ENCODE data around the gene HGFAC. TPM values are rescaled to one million over a fixed set of nuclear protein-coding genes. Genes with fewer than 3 reads are reported as not detected.

Gene HGFAC
- polyA plus RNA-seq, 1 donor = 3.0 TPM

- DNase-seq = no peak
These were observed 22.0 kb downstream of the HGFAC start for GRCh38 chr4:3463556-3464348.

GRCh38 chr4:3464349-3464905, 22.7 kb downstream of the HGFAC start:
- DNase-seq = no peak

GRCh38 chr4:3464911-3465697, 23.3 kb downstream of the HGFAC start:
- no peak for DNase-seq

- DNase-seq = no peak
These were observed 24.2 kb downstream of the HGFAC start for GRCh38 chr4:3465698-3466671.

GRCh38 chr4:3466691-3467600, 25.2 kb downstream of the HGFAC start:
- no peak for DNase-seq

- DNase-seq = no peak
These were observed 25.8 kb downstream of the HGFAC start for GRCh38 chr4:3467601-3468031.

- DNase-seq = no peak
These were observed 26.4 kb downstream of the HGFAC start for GRCh38 chr4:3468154-3468553.

GRCh38 chr4:3468804-3469203, 27.0 kb downstream of the HGFAC start:
- no peak for DNase-seq

- DNase-seq = no peak
These were observed 27.8 kb downstream of the HGFAC start for GRCh38 chr4:3469386-3470243.

- DNase-seq = no peak
These were observed 28.7 kb downstream of the HGFAC start for GRCh38 chr4:3470244-3471097.

- DNase-seq = no peak
These were observed 29.5 kb downstream of the HGFAC start for GRCh38 chr4:3471098-3471760.

GRCh38 chr4:3471886-3472285, 30.1 kb downstream of the HGFAC start:
- no peak for DNase-seq

- no peak for DNase-seq
These were observed 30.8 kb downstream of the HGFAC start for GRCh38 chr4:3472411-3473141.

GRCh38 chr4:3473181-3473950, 31.6 kb downstream of the HGFAC start:
- no peak for DNase-seq

GRCh38 chr4:3473996-3474765, 32.4 kb downstream of the HGFAC start:
- DNase-seq = no peak

GRCh38 chr4:3475041-3475712, 33.4 kb downstream of the HGFAC start:
- no peak for DNase-seq

Data from hindlimb muscle (tissue), 1 donor.